Neuron (in vitro differentiated cells): ENCODE data around the gene MKRN2.
"Not testable (repeated sequence)": the region's sequence is repeated elsewhere in the genome, so short reads cannot be mapped to it uniquely, and the experiment has no call there.

Experiments used
- H2AFZ ChIP-seq: one replicate; pipeline ENCODE4 v1.6.1; 2013; ENCODE audit warnings: low read depth, mild to moderate bottlenecking, inconsistent platforms, low read length, moderate library complexity
- H3K27me3 ChIP-seq: one replicate; pipeline ENCODE4 v1.6.1; 2013; ENCODE audit warnings: low read length; ENCODE audit not compliant: insufficient read depth
- H3K36me3 ChIP-seq: one replicate; pipeline ENCODE4 v1.6.1; 2013; ENCODE audit warnings: low read length; ENCODE audit not compliant: insufficient read depth
- H3K4me1 ChIP-seq: one replicate; pipeline ENCODE4 v1.6.1; 2013; ENCODE audit warnings: low read length; ENCODE audit not compliant: insufficient read depth
- H3K4me3 ChIP-seq: 2 replicates; pipeline ENCODE4 v1.5.1; 2013; ENCODE audit warnings: mild to moderate bottlenecking, low read length, moderate library complexity
- H3K9me3 ChIP-seq: one replicate; pipeline ENCODE4 v1.6.1; 2013; ENCODE audit warnings: low read length

MKRN2 gene

DNA sequence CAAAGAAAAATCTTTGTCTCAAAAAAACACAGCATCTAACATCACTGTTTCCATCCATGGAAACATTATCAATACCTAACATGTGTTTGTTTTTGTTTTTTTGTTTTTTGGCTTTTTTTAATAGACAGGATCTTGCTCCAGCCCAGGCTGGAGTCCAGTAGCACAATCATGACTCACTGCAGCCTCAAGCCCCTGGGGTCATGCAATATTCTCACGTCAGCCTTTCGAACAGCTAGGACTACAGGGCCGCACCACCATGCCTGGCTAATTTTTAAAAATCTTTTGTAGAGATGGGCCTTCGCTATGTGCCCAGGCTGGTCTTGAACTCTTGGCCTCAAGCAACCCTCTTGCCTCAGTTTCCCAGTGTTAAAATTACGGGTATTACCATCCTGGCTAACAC lies 54.2 kb downstream of the MKRN2 start:
- H2AFZ ChIP-seq: no peak overlapping the region
- H3K36me3 ChIP-seq: peaks cover 60% of the 10 kb centered on the region
- no peaks in the 10 kb centered on the region for H3K4me1 ChIP-seq
- no peak overlapping the region for H3K4me3 ChIP-seq
- H3K9me3 ChIP-seq: no peaks in the 10 kb centered on the region
- H3K27me3 ChIP-seq: no peaks in the 10 kb centered on the region

DNA sequence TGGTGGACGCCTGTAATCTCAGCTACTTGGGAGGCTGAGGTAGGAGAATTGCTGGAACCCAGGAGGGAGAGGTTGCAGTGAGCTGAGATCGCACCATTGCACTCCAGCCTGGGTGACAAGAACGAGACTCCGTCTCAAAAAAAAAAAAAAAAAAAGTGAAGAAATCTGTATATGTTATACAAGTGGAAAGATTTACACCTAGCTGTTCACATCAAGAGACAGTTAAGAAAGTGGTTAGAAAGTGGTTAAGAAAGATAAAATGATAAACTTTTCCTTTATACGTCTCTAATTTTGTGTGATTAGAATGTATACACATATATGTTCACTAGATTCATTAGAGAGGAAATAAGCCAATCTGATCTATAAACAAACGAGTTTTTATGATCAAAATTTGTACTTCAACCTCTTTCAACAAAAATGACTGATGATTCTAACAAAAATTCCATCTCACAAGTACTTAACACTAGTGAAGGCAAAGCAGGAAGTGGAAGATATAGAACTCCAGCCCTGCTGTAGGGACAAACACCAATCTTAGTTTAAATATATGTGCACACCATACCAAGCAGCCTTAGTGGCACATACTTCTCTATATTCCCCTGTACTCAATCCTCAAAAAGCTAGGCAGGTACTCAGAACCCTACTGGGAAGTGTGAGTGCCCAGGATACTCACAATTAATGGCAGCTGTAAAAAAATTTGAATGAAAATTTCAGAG lies 55.8 kb downstream of the MKRN2 start:
- no peaks in the 10 kb centered on the region for H3K27me3 ChIP-seq
- peaks cover 63% of the 10 kb centered on the region for H3K36me3 ChIP-seq
- no peaks in the 10 kb centered on the region for H3K4me1 ChIP-seq
- H2AFZ ChIP-seq: no peak overlapping the region
- H3K4me3 ChIP-seq: no peak overlapping the region
- no peaks in the 10 kb centered on the region for H3K9me3 ChIP-seq

DNA sequence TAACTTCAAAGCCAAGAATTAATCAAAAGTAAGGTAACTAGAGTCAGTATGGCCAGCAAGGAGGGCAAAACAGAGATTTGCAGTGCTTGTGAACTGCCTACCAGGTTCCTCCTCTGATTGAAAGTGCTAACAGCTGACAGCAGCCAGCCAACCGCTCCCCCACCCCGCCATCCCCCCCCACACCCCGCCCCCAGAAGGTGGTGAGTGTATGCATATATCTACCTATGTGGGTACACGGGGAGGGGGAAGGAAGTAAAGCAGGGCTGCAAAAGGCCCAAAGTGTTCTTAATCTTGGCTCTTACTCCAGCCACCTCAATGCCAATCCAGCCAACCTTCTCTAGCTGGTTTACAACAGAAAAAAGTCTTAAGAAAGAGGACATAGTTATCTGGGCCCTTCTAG lies 56.4 kb downstream of the MKRN2 start:
- H2AFZ ChIP-seq: no peak overlapping the region
- H3K9me3 ChIP-seq: no peaks in the 10 kb centered on the region
- H3K27me3 ChIP-seq: no peaks in the 10 kb centered on the region
- no peaks in the 10 kb centered on the region for H3K4me1 ChIP-seq
- peaks cover 64% of the 10 kb centered on the region for H3K36me3 ChIP-seq
- H3K4me3 ChIP-seq: no peak overlapping the region

DNA sequence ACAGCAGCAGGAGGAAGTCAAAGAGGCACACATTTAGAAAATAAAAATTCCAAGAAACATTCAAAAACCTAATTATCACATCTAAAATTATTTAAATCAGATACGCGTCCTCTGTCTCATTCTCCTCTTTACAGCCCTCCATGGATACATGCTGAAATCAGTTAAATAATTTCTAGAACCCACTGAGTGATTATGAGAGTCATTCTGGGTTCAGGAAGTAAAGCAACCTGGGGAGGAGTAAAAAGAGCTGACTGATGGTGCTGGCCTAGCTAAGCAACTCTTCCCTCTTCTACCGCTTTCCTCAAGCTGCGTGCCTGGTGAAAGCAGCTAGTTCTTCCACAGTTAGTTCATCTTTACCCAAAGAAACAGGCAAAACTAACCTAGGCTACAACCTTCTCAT lies 58.4 kb downstream of the MKRN2 start:
- Histone ChIP-seq H2AFZ (no peak overlapping the region), H3K27me3 (no peaks in the 10 kb centered on the region), H3K4me3 (no peak overlapping the region), H3K9me3 (no peaks in the 10 kb centered on the region), H3K4me1 (no peaks in the 10 kb centered on the region), H3K36me3 (peaks cover 54% of the 10 kb centered on the region)

DNA sequence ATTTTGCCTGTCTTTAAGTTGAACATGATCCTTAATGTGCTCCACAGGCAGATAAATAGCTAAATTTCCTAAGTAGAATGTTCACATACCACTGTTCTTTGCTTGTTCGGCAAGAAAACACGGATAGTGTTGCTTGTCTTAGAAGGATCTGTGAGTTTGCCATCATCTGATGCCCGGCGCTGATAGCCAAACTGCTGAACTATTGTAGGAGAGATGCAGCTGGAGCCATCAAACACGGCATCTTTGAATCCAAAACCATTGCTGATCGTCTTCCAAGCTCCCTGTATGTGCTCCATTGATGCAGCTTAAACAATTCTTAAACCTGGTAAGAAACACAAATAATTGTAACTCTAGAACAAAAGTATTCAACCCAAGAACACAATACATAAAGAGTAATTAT lies 61.5 kb downstream of the MKRN2 start:
- Histone ChIP-seq H3K27me3 (no peaks in the 10 kb centered on the region), H3K4me3 (no peak overlapping the region), H3K36me3 (peaks cover 39% of the 10 kb centered on the region), H3K9me3 (no peaks in the 10 kb centered on the region), H2AFZ (no peak overlapping the region), H3K4me1 (no peaks in the 10 kb centered on the region)

DNA sequence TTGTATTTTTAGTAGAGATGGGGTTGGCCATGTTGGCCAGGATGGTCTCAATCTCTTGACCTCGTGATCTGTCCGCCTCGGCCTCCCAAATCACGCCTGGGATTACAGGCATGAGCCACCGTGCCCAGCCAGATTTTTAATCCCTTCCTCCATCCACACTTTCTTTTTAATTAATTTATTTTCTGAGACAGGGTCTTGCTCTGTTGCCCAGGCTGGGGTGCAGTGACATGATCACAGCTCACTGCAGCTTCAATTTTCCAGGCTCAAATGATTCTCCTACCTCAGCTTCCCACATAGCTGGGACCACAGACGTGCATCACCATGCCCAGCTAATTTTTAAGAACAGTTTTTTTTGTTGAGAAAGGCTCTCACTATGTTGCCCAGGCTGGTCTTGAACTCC lies 63.4 kb downstream of the MKRN2 start:
- peaks cover 32% of the 10 kb centered on the region for H3K36me3 ChIP-seq
- no peaks in the 10 kb centered on the region for H3K27me3 ChIP-seq
- no peak overlapping the region for H2AFZ ChIP-seq
- H3K4me3 ChIP-seq: no peak overlapping the region
- H3K4me1 ChIP-seq: no peaks in the 10 kb centered on the region
- H3K9me3 ChIP-seq: no peaks in the 10 kb centered on the region

DNA sequence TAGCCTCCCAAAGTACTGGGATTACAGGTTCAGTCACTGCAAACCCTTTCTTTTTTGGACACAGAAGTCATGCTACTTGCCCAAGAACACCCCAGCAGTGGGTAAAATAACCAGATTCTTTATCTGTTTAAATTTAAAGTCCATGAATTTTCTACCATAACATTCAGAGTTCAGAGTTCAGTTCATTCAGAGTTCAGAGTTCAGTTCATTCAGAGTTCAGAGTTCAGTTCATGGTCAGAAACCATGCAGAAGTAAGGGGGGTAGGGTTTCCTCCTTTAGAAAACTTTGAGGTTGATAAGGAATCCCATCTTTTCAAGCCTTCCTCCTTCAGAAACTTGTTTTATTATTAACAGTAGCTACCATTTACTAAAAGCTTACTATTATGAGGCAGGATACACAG lies 63.8 kb downstream of the MKRN2 start:
- Histone ChIP-seq H3K36me3 (peaks cover 32% of the 10 kb centered on the region), H2AFZ (no peak overlapping the region), H3K9me3 (no peaks in the 10 kb centered on the region), H3K27me3 (no peaks in the 10 kb centered on the region), H3K4me1 (no peaks in the 10 kb centered on the region), H3K4me3 (no peak overlapping the region)

DNA sequence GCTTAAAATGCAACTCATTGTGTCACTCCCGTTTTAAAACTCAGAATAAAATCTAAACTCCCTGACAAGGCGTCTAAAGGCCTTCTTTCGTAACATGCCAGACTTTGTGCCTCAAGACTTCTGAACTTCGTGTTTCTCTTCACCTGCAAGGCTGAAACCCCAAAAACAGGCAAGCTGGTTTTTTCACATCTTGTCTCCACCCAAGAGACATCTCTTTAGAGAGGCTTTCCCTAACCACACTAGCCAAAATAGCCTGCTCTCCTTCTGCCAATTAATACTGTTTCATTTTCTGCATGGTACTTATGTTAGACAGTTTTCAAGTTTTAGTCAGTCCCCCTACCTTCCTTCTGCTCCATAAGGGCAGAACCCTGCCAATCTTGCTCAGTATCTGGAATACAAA lies 65.4 kb downstream of the MKRN2 start:
- Histone ChIP-seq H3K36me3 (peaks cover 18% of the 10 kb centered on the region), H2AFZ (no peak overlapping the region), H3K4me3 (no peak overlapping the region), H3K4me1 (no peaks in the 10 kb centered on the region), H3K9me3 (no peaks in the 10 kb centered on the region), H3K27me3 (no peaks in the 10 kb centered on the region)

DNA sequence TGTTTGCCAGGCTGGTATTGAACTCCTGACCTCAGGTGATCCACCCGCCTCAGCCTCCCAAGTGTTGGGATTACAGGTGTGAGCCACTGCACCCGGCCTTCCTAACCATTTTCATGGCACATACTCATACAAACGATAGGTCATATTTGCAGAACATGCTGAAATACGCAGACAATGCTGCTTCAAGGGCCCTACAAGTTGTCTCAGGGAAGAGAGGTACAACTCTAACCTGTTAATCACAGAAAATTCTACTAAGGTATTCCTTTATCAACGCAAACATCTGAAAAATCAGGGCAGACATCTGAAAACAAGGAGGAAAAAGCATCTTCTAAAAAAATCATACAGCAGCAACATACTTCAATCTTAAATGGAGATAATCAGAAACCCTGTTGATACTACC lies 67.2 kb downstream of the MKRN2 start:
- Histone ChIP-seq H3K36me3 (peaks cover 6% of the 10 kb centered on the region), H3K4me1 (no peaks in the 10 kb centered on the region), H3K27me3 (no peaks in the 10 kb centered on the region), H2AFZ (no peak overlapping the region), H3K4me3 (no peak overlapping the region), H3K9me3 (no peaks in the 10 kb centered on the region)

DNA sequence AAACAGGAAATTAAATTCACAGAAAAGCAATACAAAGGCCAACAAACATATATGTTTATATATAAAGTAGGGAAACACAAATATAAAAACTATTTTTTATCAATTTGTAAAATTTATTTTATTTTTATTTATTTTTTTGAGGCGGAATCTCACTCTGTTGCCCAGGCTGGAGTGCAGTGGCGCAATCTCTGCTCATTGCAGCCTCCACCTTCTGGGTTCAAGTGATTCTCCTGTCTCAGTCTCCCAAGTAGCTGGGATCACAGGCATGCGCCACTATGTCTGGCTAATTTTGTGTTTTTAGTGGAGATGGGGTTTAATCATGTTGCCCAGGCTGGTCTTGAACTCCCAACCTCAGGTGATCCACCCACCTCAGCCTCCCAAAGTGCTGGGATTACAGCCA lies 68.1 kb downstream of the MKRN2 start:
- H3K9me3 ChIP-seq, H3K36me3 ChIP-seq, H2AFZ ChIP-seq, H3K27me3 ChIP-seq, H3K4me1 ChIP-seq, H3K4me3 ChIP-seq: not testable (repeated sequence)

DNA sequence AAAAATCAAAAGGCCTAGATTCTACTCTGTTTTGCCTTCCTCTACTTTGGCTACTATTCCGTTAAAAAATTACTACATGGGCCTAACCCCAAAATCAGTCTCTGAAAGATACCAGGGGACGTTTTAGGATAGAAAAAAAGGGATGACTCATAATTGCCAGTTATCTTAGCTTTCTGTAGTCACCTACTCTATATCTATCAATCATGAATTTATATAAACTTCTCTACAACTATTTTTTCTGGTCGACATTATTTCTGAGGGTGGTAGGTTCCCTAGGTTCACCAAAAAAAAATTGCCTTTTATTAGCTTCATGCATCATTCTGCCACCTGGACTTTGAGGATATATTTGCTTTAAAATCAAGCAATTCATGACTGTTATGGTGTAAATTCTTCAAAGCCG lies 70.5 kb downstream of the MKRN2 start:
- Histone ChIP-seq H3K27me3 (no peaks in the 10 kb centered on the region), H2AFZ (no peak overlapping the region), H3K4me1 (no peaks in the 10 kb centered on the region), H3K9me3 (no peaks in the 10 kb centered on the region), H3K36me3 (peaks cover 2% of the 10 kb centered on the region), H3K4me3 (no peak overlapping the region)

DNA sequence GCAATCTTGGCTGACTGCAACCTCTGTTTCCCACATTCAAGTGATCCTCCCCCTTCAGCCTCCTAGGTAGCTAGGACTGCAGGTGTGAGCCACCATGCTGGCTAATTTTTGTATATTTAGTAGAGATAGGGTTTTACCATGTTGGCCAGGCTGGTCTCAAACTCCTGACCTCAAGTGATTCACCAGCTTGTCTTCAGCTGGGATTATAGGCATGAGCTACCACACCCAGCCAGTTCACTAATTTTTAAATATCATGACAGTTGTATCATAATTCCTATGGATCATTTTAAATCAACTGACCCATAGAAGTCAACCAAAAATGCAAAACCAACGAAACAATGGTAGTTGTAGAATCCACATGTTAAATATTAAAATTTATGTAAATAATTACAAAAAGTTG lies 71.9 kb downstream of the MKRN2 start:
- H3K36me3 ChIP-seq: peaks cover 4% of the 10 kb centered on the region
- H3K27me3 ChIP-seq: no peaks in the 10 kb centered on the region
- no peaks in the 10 kb centered on the region for H3K4me1 ChIP-seq
- H3K9me3 ChIP-seq: no peaks in the 10 kb centered on the region
- H2AFZ ChIP-seq: no peak overlapping the region
- no peak overlapping the region for H3K4me3 ChIP-seq

DNA sequence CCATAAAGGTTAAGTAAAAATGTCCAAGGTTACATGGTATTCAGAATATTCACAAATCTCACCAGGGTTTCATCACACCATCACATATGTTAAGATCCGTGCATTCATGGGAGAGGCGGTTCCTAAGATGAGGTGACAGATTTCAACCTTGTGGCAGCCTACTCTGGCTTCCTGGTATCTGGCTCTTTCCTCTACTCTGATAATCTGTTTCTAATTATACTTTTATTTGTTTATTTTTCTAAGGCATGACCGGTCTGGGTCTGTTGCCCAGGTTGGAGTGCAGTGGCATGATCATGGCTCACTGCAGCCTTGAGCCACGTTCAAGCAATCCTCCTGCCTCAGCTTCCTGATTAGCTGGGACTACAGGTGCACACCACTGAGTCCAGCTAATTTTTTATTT lies 72.7 kb downstream of the MKRN2 start:
- Histone ChIP-seq H3K36me3 (peaks cover 4% of the 10 kb centered on the region), H3K27me3 (no peaks in the 10 kb centered on the region), H3K9me3 (peaks cover 2% of the 10 kb centered on the region), H3K4me3 (no peak overlapping the region), H2AFZ (no peak overlapping the region), H3K4me1 (no peaks in the 10 kb centered on the region)

DNA sequence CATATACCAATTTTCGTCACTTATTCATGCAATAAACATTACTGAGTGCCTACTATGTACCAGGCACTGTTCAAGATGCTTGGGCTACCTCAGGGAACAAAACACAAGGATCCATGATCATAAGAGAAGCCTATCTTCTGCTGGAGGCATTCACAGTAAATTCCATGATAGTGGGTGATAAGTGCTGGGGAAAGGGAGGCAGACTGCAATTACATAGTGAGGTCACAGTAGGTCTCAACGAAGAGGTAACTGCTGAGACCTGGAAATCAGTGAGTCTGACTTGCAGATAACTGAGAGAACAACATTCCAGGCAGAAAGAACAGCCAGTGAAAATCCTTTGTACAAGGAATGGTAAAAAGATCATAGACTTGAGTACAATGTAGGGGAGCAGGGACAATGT lies 73.4 kb downstream of the MKRN2 start:
- Histone ChIP-seq H3K36me3 (peaks cover 4% of the 10 kb centered on the region), H3K27me3 (no peaks in the 10 kb centered on the region), H3K4me1 (no peaks in the 10 kb centered on the region), H3K9me3 (peaks cover 3% of the 10 kb centered on the region), H3K4me3 (no peak overlapping the region), H2AFZ (no peak overlapping the region)
